Nephron progenitor cell (in vitro differentiated cells): ENCODE measurements around the gene OXSR1.
"Not testable (repeated sequence)": the region's sequence is repeated elsewhere in the genome, so short reads cannot be mapped to it uniquely, and the experiment has no call there.

Experiments used
- DNase-seq: peaks from one replicate; pipeline ENCODE4 v3.0.0; 2021
- H3K27ac Mint-ChIP-seq: 2 replicates; pipeline ENCODE4 v1.8.0; 2021; ENCODE audit warnings: mild to moderate bottlenecking, moderate library complexity, mixed read lengths
- H3K27me3 Mint-ChIP-seq: 2 replicates; pipeline ENCODE4 v1.8.0; 2021; ENCODE audit warnings: mild to moderate bottlenecking, low read depth, mixed read lengths; ENCODE audit not compliant: poor library complexity
- H3K36me3 Mint-ChIP-seq: 2 replicates; pipeline ENCODE4 v1.8.0; 2021; ENCODE audit warnings: low read depth, mixed read lengths
- H3K4me1 Mint-ChIP-seq: 2 replicates; pipeline ENCODE4 v1.8.0; 2021; ENCODE audit warnings: mixed read lengths
- H3K4me3 Mint-ChIP-seq: 2 replicates; pipeline ENCODE4 v1.8.0; 2021; ENCODE audit warnings: mild to moderate bottlenecking, moderate library complexity, mixed read lengths
- H3K9me3 Mint-ChIP-seq: 2 replicates; pipeline ENCODE4 v1.8.0; 2021; ENCODE audit warnings: mild to moderate bottlenecking, moderate library complexity, mixed read lengths
- TF ChIP-seq, protein P1 (sequence below): fragments of 200-600 bp; sonication (generic); IDR thresholded peaks from 2 replicates; pipeline ENCODE4 v1.5.0; 2021; ENCODE audit warnings: antibody characterized with exemption

OXSR1 gene

DNA sequence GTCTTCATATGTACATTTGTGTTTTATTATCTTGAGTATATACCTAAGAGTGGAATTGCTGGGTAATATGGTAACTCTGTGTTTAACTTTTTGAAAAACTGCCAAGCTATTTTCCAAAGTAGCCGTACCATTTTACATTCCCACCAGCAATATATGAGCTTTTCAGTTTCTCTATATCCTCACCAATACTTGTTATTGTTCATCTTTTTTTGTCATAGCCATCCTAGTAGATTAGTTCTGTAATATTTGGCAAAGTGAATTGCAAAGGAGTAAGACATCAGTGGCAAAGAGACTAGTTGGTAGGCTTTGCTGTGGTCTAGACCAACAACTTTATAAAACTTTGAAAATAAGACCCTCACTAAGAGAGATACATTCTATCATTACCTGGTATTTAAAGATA, 21.4 kb downstream of the OXSR1 start:
- no peak overlapping the region for H3K27ac Mint-ChIP-seq
- no peaks in the 10 kb centered on the region for H3K4me1 Mint-ChIP-seq
- TF ChIP-seq, protein P1, sequence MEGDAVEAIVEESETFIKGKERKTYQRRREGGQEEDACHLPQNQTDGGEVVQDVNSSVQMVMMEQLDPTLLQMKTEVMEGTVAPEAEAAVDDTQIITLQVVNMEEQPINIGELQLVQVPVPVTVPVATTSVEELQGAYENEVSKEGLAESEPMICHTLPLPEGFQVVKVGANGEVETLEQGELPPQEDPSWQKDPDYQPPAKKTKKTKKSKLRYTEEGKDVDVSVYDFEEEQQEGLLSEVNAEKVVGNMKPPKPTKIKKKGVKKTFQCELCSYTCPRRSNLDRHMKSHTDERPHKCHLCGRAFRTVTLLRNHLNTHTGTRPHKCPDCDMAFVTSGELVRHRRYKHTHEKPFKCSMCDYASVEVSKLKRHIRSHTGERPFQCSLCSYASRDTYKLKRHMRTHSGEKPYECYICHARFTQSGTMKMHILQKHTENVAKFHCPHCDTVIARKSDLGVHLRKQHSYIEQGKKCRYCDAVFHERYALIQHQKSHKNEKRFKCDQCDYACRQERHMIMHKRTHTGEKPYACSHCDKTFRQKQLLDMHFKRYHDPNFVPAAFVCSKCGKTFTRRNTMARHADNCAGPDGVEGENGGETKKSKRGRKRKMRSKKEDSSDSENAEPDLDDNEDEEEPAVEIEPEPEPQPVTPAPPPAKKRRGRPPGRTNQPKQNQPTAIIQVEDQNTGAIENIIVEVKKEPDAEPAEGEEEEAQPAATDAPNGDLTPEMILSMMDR = no peak
- peaks cover 52% of the 10 kb centered on the region for H3K36me3 Mint-ChIP-seq
- H3K27me3 Mint-ChIP-seq = peaks cover 4% of the 10 kb centered on the region
- H3K9me3 Mint-ChIP-seq = peaks cover 6% of the 10 kb centered on the region
- DNase-seq = no peak
- H3K4me3 Mint-ChIP-seq = no peak overlapping the region

DNA sequence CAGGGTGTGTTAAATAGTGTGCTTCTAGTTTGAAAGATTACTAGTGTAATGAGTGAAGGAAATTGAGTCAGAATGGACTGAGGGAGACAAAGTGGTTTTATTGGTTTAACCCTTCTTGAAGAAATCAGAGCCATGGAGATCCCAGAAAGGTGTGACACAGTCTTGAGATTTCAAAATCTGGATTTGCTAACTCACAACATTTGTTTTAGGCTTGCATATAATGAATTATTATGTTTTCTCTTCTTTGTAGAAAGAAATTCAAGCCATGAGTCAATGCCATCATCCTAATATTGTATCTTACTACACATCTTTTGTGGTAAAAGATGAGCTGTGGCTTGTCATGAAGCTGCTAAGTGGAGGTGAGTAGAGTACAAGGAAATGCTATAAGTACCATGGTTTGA, 25.1 kb downstream of the OXSR1 start:
- TF ChIP-seq, protein P1 = no peak
- H3K27me3 Mint-ChIP-seq = peaks cover 4% of the 10 kb centered on the region
- H3K9me3 Mint-ChIP-seq = peaks cover 6% of the 10 kb centered on the region
- DNase-seq = no peak
- H3K4me1 Mint-ChIP-seq = no peaks in the 10 kb centered on the region
- no peak overlapping the region for H3K4me3 Mint-ChIP-seq
- H3K27ac Mint-ChIP-seq = no peak overlapping the region
- H3K36me3 Mint-ChIP-seq = peaks cover 52% of the 10 kb centered on the region

- not testable (repeated sequence) for H3K4me3 Mint-ChIP-seq, DNase-seq, H3K27me3 Mint-ChIP-seq, H3K9me3 Mint-ChIP-seq
- Mint-ChIP-seq H3K27ac (peak overlapping the region; percentile 86), H3K36me3 (peaks cover 58% of the 10 kb centered on the region), H3K4me1 (peaks cover 14% of the 10 kb centered on the region)
These were observed 37.6 kb downstream of the OXSR1 start for GRCh38 chr3:38202931-38203330.

DNA sequence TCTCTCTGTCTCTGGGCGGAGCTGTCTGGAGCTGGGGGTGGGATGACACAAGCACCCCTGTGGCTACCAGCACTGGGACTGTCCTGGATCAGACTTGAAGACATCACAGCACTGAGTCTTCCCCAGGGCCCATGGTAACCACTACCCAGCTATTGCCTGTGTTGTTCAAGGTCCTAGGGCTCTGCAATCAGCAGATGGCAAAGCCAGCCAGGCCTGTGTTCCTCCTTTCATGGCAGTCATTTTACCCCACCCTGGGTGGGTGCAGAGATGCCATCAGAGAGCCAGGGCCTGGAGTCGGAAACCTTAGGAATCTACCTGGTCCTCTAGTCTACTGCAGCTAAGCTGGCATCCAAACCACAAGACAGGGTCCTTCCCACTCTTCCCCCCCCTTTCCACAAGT, 38.4 kb downstream of the OXSR1 start:
- H3K9me3 Mint-ChIP-seq = no peaks in the 10 kb centered on the region
- TF ChIP-seq, protein P1 = no peak
- DNase-seq = no peak
- no peaks in the 10 kb centered on the region for H3K27me3 Mint-ChIP-seq
- no peak overlapping the region for H3K27ac Mint-ChIP-seq
- peaks cover 14% of the 10 kb centered on the region for H3K4me1 Mint-ChIP-seq
- peaks cover 62% of the 10 kb centered on the region for H3K36me3 Mint-ChIP-seq
- no peak overlapping the region for H3K4me3 Mint-ChIP-seq

- TF ChIP-seq, protein P1 = no peak
- H3K4me3 Mint-ChIP-seq = no peak overlapping the region
- H3K9me3 Mint-ChIP-seq = no peaks in the 10 kb centered on the region
- H3K4me1 Mint-ChIP-seq = peaks cover 14% of the 10 kb centered on the region
- H3K27me3 Mint-ChIP-seq = no peaks in the 10 kb centered on the region
- DNase-seq = no peak
- no peak overlapping the region for H3K27ac Mint-ChIP-seq
- H3K36me3 Mint-ChIP-seq = peaks cover 61% of the 10 kb centered on the region
These were observed 39.5 kb downstream of the OXSR1 start for GRCh38 chr3:38204599-38205471.

DNA sequence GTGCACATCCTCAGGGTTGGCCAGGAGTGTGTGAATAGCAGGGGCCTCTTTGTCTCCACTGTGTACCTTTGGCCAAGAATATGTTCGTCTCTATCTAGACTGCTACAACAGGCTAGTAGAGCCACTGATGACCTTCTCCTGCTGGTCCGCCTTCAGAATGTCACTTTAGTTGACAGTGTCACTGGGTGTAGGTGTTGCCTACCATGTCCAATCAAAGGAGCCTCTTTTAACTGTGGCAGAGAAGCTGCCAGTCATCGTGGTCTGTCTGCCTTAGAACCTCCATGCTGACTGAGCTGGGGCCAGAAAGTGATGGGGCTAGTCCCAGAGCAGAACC, 40.1 kb downstream of the OXSR1 start:
- peaks cover 61% of the 10 kb centered on the region for H3K36me3 Mint-ChIP-seq
- peaks cover 20% of the 10 kb centered on the region for H3K4me1 Mint-ChIP-seq
- DNase-seq = no peak
- H3K9me3 Mint-ChIP-seq = no peaks in the 10 kb centered on the region
- no peaks in the 10 kb centered on the region for H3K27me3 Mint-ChIP-seq
- H3K4me3 Mint-ChIP-seq = no peak overlapping the region
- no peak overlapping the region for H3K27ac Mint-ChIP-seq
- TF ChIP-seq, protein P1 = no peak
